H1 (cell line): ENCODE data around the gene OXCT2. TPM values are rescaled to one million over a fixed set of nuclear protein-coding genes. Genes with fewer than 3 reads are reported as not detected.

ENCODE experiments used
- FOSL1 ChIP-seq: IDR thresholded peaks from 2 replicates; pipeline ENCODE4 v1.6.1; 2011; ENCODE audit warnings: mild to moderate bottlenecking, low read depth, low read length, moderate library complexity; ENCODE audit not compliant: insufficient read depth
- RBBP5 ChIP-seq: IDR thresholded peaks from 2 replicates; pipeline ENCODE4 v1.7.1; 2012; ENCODE audit warnings: low read depth, mild to moderate bottlenecking, inconsistent platforms, low read length, moderate library complexity, borderline replicate concordance
- SP4 ChIP-seq: IDR thresholded peaks from 2 replicates; pipeline ENCODE4 v1.6.1; 2012; ENCODE audit warnings: low read length, inconsistent platforms
- polyA plus RNA-seq, 7 experiments: library from polyadenylated mRNA; depleted of rRNA in 3 of 7; stranded (reverse) in 5 of 7; unstranded in 2 of 7; fragments of >200 nt in 5 of 7; fragments of 200-250 nt in 2 of 7; gene quantifications; 1 replicate in 5 of 7; 2 replicates in 1 of 7; 4 replicates in 1 of 7; pipeline versions ENCODE4 v1.2.1 to v1.2.3, GENCODE V29; 2011 to 2013; ENCODE audit warnings: missing spikeins in 2 of 7, mixed read lengths in 2 of 7
- small RNA-seq: library from polyadenylated mRNA; stranded (forward); fragments of <200 nt; extraction: miRNeasy Mini kit (QIAGEN cat#:217004); gene quantifications from one replicate; pipeline ENCODE3, GENCODE V24; 2013; ENCODE audit not compliant: insufficient read depth
- total RNA-seq: library from RNA; stranded (reverse); fragmentation: NEBNext Ultra II Directional; extraction: Animal tissue kit (Norgen Biotek cat#: 25700); gene quantifications from 2 replicates; pipeline ENCODE4 v1.2.1, GENCODE V29; 2021

Gene OXCT2
- total and polyA plus RNA-seq, 2 of the 8 experiments (the other 6 are each of a cell fraction or from before 2014, with no cell fraction given): 2.6 to 2.9 TPM

GRCh38 chr1:39720094-39720999, 50.8 kb downstream of the OXCT2 start (continued):
- TF ChIP-seq SP4 (no peak), FOSL1 (no peak), RBBP5 (no peak)

Small RNA genes lying within 50 kb of the gene (small RNA-seq; reads per million reads assigned to genes)
- not detected for gene AL033527.1
- not detected for gene RNU7-121P

Other genes with a start within 250 kb of the OXCT2 start
- gene PABPC4, start 194.6 kb downstream of the OXCT2 start, total RNA-seq: 333 and 341 TPM in 2 replicates
- gene PABPC4, start 194.6 kb downstream of the OXCT2 start, polyA plus RNA-seq (2011; rRNA removed): 147 and 172 TPM in 2 replicates
- 3.1 and 3.5 TPM in 2 replicates for gene HEYL, start 131.7 kb downstream of the OXCT2 start, total RNA-seq
- 1.8 and 2.9 TPM in 2 replicates for gene HEYL, start 131.7 kb downstream of the OXCT2 start, polyA plus RNA-seq (2011; rRNA removed)
- gene NT5C1A, start 99.2 kb downstream of the OXCT2 start, total RNA-seq: not detected in 2 replicates
- 0.06 TPM in 1 of 2 replicates, not detected in the other for gene NT5C1A, start 99.2 kb downstream of the OXCT2 start, polyA plus RNA-seq (2011; rRNA removed)
- gene HPCAL4, start 79.9 kb downstream of the OXCT2 start, total RNA-seq: 0.46 and 0.54 TPM in 2 replicates
- gene HPCAL4, start 79.9 kb downstream of the OXCT2 start, polyA plus RNA-seq (2011; rRNA removed): 0.55 and 0.74 TPM in 2 replicates
- gene PPIE, start 32.5 kb downstream of the OXCT2 start, total RNA-seq: 38.9 and 40.2 TPM in 2 replicates
- 49.4 and 56.1 TPM in 2 replicates for gene PPIE, start 32.5 kb downstream of the OXCT2 start, polyA plus RNA-seq (2011; rRNA removed)
- 0.37 and 0.54 TPM in 2 replicates for gene BMP8B, start 17.5 kb upstream of the OXCT2 start, total RNA-seq
- 0.50 and 0.52 TPM in 2 replicates for gene BMP8B, start 17.5 kb upstream of the OXCT2 start, polyA plus RNA-seq (2011; rRNA removed)
- gene TRIT1, start 112.2 kb upstream of the OXCT2 start, total RNA-seq: 30.3 and 32.3 TPM in 2 replicates
- gene TRIT1, start 112.2 kb upstream of the OXCT2 start, polyA plus RNA-seq (2011; rRNA removed): 9.1 and 11.1 TPM in 2 replicates
- gene MYCL, start 130.6 kb upstream of the OXCT2 start, total RNA-seq: 28.8 and 29.9 TPM in 2 replicates
- 20.3 and 30.3 TPM in 2 replicates for gene MYCL, start 130.6 kb upstream of the OXCT2 start, polyA plus RNA-seq (2011; rRNA removed)
- 25.9 and 26.6 TPM in 2 replicates for gene MFSD2A, start 183.8 kb upstream of the OXCT2 start, total RNA-seq
- 18.3 and 25.6 TPM in 2 replicates for gene MFSD2A, start 183.8 kb upstream of the OXCT2 start, polyA plus RNA-seq (2011; rRNA removed)